Astrocyte (in vitro differentiated cells and primary cell): Measurements from ENCODE around the gene NDUFV2.

Source experiments
- CTCF ChIP-seq: IDR thresholded peaks from 2 replicates; pipeline ENCODE4 v1.5.1; 2011; ENCODE audit warnings: low read depth, mild to moderate bottlenecking, inconsistent platforms, low read length, moderate library complexity; ENCODE audit not compliant: insufficient read depth
- EZH2 ChIP-seq: IDR thresholded peaks from 2 replicates; pipeline ENCODE4 v1.6.1; 2012; ENCODE audit warnings: mild to moderate bottlenecking, low read length, inconsistent platforms; ENCODE audit not compliant: insufficient read depth

GRCh38 chr18:9130806-9131205, 28.3 kb downstream of the NDUFV2 start:
- TF ChIP-seq CTCF (no peak), EZH2 (no peak)
